Right lobe of liver (tissue), 6 donors: ENCODE results near the gene SNX21. TPM values are rescaled to one million over a fixed set of nuclear protein-coding genes. Genes with fewer than 3 reads are reported as not detected.

Source experiments
- ATAC-seq, 4 donors: fragments of 200-7000 bp; cut with Tn5 transposase; one replicate each; pipeline ENCODE4 v1.9.1; 2020; ENCODE audit warnings: mild to moderate bottlenecking in 4 of 4, moderate library complexity in 4 of 4
- DNase-seq, 3 donors: peaks; one replicate each; pipeline ENCODE4 v3.0.0-alpha.2; 2020
- H3K27ac ChIP-seq, 3 donors: fragments of 200-600 bp; one replicate each; pipeline ENCODE4 v1.8.0; 2022
- H3K27me3 ChIP-seq, 2 donors: fragments of 200-600 bp; one replicate each; pipeline ENCODE4 v1.8.0; 2022
- H3K36me3 ChIP-seq, 4 donors: fragments of 200-600 bp; sonication (generic) in 1 of 4; one replicate each; pipeline versions ENCODE4 v1.5.1 to v1.8.0; 2017 to 2022; ENCODE audit warnings: control low read depth in 1 of 4
- H3K4me1 ChIP-seq, 4 donors: fragments of 200-600 bp; sonication (generic) in 1 of 4; one replicate each; pipeline versions ENCODE4 v1.5.1 to v1.8.0; 2017 to 2022; ENCODE audit warnings: control low read depth in 1 of 4
- H3K4me3 ChIP-seq, 3 donors: fragments of 200-600 bp; one replicate each; pipeline ENCODE4 v1.8.0; 2022
- H3K9me3 ChIP-seq, 4 donors: fragments of 200-600 bp; sonication (generic) in 1 of 4; one replicate each; pipeline versions ENCODE4 v1.5.1 to v1.8.0; 2017 to 2022; ENCODE audit warnings: control low read depth in 1 of 4
- CTCF ChIP-seq, 4 donors: fragments of 200-600 bp in 3 of 4; fragments of 450-650 bp in 1 of 4; IDR thresholded peaks; one replicate each; pipeline versions ENCODE4 v1.5.1 to v1.8.0; 2016 to 2022; ENCODE audit warnings: antibody characterized with exemption in 4 of 4, mild to moderate bottlenecking in 2 of 4
- POLR2A ChIP-seq: fragments of 450-650 bp; IDR thresholded peaks from one replicate; pipeline ENCODE4 v1.6.1; 2017; ENCODE audit warnings: antibody characterized with exemption, mild to moderate bottlenecking
- WGBS: methylation state at CpG from one replicate; pipeline ENCODE4 v1.1.6; 2018; ENCODE audit warnings: low coverage, low lambda C conversion rate; ENCODE audit not compliant: insufficient coverage; ENCODE audit errors: missing lambda C conversion rate; 5-methylcytosine and 5-hydroxymethylcytosine counted together
- intact Hi-C, 2 donors: fragments of 100-400 bp; cut with DNase I; formaldehyde crosslinking; loops; one replicate each; pipeline versions ENCODE4 v1.11.2 to v1.14.1; 2022
- total RNA-seq, 6 experiments: library from RNA; depleted of rRNA in 2 of 6; stranded (reverse); fragments of >200 nt in 2 of 6; fragmentation: NEBNext Ultra II Directional in 3 of 6; extraction: Animal tissue kit (Norgen Biotek cat#: 25700) in 3 of 6; gene quantifications; one replicate each; pipeline versions ENCODE4 v1.1.0 to v1.2.4, GENCODE V29; 2016 to 2023
- donor health status: DM: no; HTN: yes; CAD: no.
- donor health status: DM: no; HTN: no; CAD: no.
- donor health status: DM: no; HTN: no; CAD: no.
- donor health status: DM: no; HTN: yes; CAD: no.
- donor health status: DM: no; HTN: yes; CAD: no.

Gene SNX21
- total RNA-seq, 6 experiments from 2014 or later, result 3.4 to 21.8 (median 6.8) TPM

GRCh38 chr20:45843506-45843905 is 9.9 kb downstream of the SNX21 start:
- Histone ChIP-seq H3K36me3 (peaks cover 0 to 62% (median 15%) of the 10 kb centered on the region in 4 donors), H3K4me3 (no peak overlapping the region), H3K4me1 (no peaks in the 10 kb centered on the region), H3K9me3 (no peaks in the 10 kb centered on the region), H3K27ac (no peak overlapping the region), H3K27me3 (no peaks in the 10 kb centered on the region)
- TF ChIP-seq POLR2A (no peak), CTCF (IDR thresholded peaks at IDR 0.05) (no peak)
- intact Hi-C loops, result no loop called here
- WGBS, result 67% methylated on average over 3 of the region's 14 CpGs
- no peak for DNase-seq
- ATAC-seq, result peak in 1 of 4 donors; percentile 12

DNA sequence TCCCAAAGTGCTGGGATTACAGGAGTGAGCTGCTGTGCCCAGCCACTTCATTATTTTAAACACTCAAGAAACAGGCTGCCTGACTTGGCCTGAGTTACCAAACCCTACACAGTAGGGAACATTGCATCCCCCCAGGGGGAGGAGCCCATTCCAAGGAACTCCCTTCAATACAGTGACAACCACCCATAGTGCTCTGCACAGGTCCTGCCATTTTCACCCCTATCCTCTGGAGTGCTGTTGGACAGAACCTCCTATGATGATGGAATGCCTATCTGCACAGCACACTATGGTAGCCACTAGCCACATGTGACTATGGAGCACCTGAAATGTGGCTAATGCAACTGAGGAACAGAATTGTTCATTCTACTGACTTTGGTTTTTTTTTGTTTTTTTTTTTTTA is 11.9 kb downstream of the SNX21 start:
- DNase-seq (no peak), ATAC-seq (no peak)

GRCh38 chr20:45848421-45848820 is 14.8 kb downstream of the SNX21 start:
- H3K27me3 ChIP-seq, result no peaks in the 10 kb centered on the region
- no peaks in the 10 kb centered on the region for H3K9me3 ChIP-seq
- DNase-seq, result no peak
- H3K4me1 ChIP-seq, result no peaks in the 10 kb centered on the region
- no peak overlapping the region for H3K4me3 ChIP-seq
- peaks cover 0 to 45% (median 12%) of the 10 kb centered on the region in 4 donors for H3K36me3 ChIP-seq
- ATAC-seq, result peak in 1 of 4 donors; percentile 17
- no peak overlapping the region for H3K27ac ChIP-seq
- no peak for TF ChIP-seq CTCF (IDR thresholded peaks at IDR 0.05)
- TF ChIP-seq POLR2A, result no peak
- WGBS, result no CpG with 5 or more reads among the region's 8 CpGs
- intact Hi-C loops, result no loop called here

More for the DNA sequence above, 11.9 kb downstream of the SNX21 start:
- Histone ChIP-seq H3K27me3 (no peaks in the 10 kb centered on the region), H3K27ac (no peak overlapping the region), H3K36me3 (peaks cover 0 to 62% (median 15%) of the 10 kb centered on the region in 4 donors), H3K9me3 (no peaks in the 10 kb centered on the region), H3K4me3 (no peak overlapping the region), H3K4me1 (no peaks in the 10 kb centered on the region)
- intact Hi-C loops, result no loop called here
- no peak for TF ChIP-seq CTCF (IDR thresholded peaks at IDR 0.05)
- TF ChIP-seq POLR2A, result no peak

DNA sequence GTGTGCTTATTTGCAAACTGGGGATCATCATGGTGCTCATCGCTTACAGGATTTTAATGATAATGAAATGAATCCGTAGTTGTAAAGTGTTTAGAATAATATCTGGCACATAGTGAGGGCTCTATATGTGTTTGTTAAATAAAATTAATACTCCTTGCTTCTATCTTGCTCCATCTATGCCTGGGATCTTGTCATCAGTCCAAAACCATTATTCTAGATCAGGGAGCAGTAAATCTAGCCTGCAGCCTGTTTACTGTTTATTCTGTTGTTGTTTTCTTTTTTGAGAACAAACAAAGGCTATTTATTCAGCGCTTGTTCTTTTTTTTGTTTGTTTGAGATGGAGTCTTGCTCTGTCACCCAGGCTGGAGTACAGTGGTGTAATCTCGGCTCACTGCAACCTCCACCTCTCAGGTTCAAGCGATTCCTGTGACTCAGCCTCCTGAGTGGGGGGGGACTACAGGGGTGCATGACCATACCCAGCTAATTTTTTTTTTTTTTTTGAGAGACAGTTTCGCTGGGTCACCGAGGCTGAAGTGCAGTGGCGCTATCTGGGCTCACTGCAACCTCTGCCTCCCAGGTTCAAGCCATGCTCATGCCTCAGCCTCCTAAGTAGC is 15.5 kb downstream of the SNX21 start:
- Histone ChIP-seq H3K4me1 (no peaks in the 10 kb centered on the region), H3K27ac (no peak overlapping the region), H3K9me3 (no peaks in the 10 kb centered on the region), H3K4me3 (no peak overlapping the region), H3K36me3 (peaks cover 0 to 38% (median 10%) of the 10 kb centered on the region in 4 donors), H3K27me3 (no peaks in the 10 kb centered on the region)
- 91% methylated on average over 8 of the region's 8 CpGs for WGBS
- no peak for TF ChIP-seq POLR2A
- no peak for TF ChIP-seq CTCF (IDR thresholded peaks at IDR 0.05)
- no peak for DNase-seq
- intact Hi-C loops, result no loop called here
- ATAC-seq, result no peak
